ENCODE measurements around the gene EP400. TPM values are rescaled to one million over a fixed set of nuclear protein-coding genes. Genes with fewer than 3 reads are reported as not detected.

EP400 gene
- total and polyA plus RNA-seq, 9 of the 15 experiments (the other 6 are each of a cell fraction or from before 2014, with no cell fraction given) = 4.5 to 58.0 (median 7.0) TPM

GRCh38 chr12:132084621-132085290 lies 135.0 kb downstream of the EP400 start (continued):
- TF ChIP-seq ZNF609 (CRISPR knock-in tag; IDR thresholded peaks at IDR 0.05; ENCODE audit: borderline replicate concordance) = no peak
- peak; percentile 40 to 60; a peak in 3 of 4 replicates for TF ChIP-seq NRF1 (conservative IDR thresholded peaks at IDR 0.05 in 1 of 2, IDR thresholded peaks at IDR 0.05 in 1 of 2)
- TF ChIP-seq, protein P1, sequence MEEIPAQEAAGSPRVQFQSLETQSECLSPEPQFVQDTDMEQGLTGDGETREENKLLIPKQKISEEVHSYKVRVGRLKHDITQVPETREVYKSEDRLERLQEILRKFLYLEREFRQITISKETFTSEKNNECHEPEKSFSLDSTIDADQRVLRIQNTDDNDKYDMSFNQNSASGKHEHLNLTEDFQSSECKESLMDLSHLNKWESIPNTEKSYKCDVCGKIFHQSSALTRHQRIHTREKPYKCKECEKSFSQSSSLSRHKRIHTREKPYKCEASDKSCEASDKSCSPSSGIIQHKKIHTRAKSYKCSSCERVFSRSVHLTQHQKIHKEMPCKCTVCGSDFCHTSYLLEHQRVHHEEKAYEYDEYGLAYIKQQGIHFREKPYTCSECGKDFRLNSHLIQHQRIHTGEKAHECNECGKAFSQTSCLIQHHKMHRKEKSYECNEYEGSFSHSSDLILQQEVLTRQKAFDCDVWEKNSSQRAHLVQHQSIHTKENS (CRISPR knock-in tag; IDR thresholded peaks at IDR 0.05) = no peak
- no peak; the same call in 1 of the 2 replicates for TF ChIP-seq JUN (IDR thresholded peaks at IDR 0.05; ENCODE audit: borderline replicate concordance, low read depth, low read length)
- TF ChIP-seq JUN (CRISPR knock-in tag; IDR thresholded peaks at IDR 0.05; ENCODE audit: borderline replicate concordance) = 0 out of 2 replicates have a peak, but pooled peaks have one; percentile 15
- peak; percentile 58 for TF ChIP-seq USF2 (CRISPR knock-in tag; IDR thresholded peaks at IDR 0.05)
- TF ChIP-seq ZNF384 (IDR thresholded peaks at IDR 0.05; ENCODE audit: low read depth, low read length) = no peak
- no peak for TF ChIP-seq ZNF354B (CRISPR knock-in tag; IDR thresholded peaks at IDR 0.05)
- TF ChIP-seq KLF13 (tag; IDR thresholded peaks at IDR 0.05; ENCODE audit: borderline replicate concordance, low read depth) = no peak
- TF ChIP-seq, protein P2, sequence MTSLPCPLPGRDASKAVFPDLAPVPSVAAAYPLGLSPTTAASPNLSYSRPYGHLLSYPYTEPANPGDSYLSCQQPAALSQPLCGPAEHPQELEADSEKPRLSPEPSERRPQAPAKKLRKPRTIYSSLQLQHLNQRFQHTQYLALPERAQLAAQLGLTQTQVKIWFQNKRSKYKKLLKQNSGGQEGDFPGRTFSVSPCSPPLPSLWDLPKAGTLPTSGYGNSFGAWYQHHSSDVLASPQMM (CRISPR knock-in tag; IDR thresholded peaks at IDR 0.05) = no peak
- no peak for TF ChIP-seq MTA2 (IDR thresholded peaks at IDR 0.05; ENCODE audit: low read depth)
